ENCODE results near the gene GAREM1. TPM values are rescaled to one million over a fixed set of nuclear protein-coding genes. Genes with fewer than 3 reads are reported as not detected.

Gene GAREM1
- total RNA-seq, 3 donors from 2014 or later: 14.5 to 29.0 (median 19.6) TPM

DNA sequence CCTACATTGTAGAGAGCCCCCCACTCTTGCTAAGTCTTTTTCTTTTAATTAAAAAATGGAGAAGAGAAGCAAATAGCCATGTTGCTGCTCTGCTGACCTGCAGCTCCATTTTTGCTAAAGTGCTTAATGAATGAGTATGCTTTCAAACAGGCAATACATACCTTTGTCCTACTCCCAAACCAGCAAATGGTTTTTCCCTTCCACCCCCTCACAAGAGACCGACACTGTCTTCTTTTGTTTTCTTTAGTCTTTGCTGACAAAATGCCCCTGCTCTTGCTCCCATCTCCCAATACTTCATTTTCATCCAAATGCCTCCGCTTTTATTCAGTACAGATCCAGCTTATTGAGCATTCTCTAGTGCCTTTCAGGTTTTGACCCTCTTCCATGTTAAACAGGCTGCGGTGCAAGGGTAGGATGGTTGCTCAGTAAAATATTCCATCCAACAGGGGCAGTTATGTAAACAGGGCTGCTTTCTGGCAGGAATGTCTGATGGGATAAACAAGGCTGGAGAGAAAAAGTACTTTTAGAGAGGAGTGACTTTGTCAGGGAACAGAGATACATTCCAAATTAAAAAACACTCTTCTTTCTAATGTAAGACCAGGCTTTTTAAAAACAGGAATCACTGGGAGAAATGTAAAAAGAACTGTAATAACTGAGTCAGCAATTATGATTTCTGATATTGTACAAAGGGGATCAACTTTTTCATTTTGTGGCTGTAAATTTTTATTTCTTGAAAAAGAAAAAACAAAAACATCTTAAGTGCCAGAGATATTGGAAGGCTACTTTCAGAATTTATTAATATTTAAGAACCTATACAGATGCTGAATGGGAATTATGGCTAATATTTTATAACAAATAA lies 144.0 kb downstream of the GAREM1 start:
- ATAC-seq (no peak), DNase-seq (no peak)
- no peaks in the 10 kb centered on the region for H3K36me3 ChIP-seq (ENCODE audit: low read depth)
- intact Hi-C loops (cut with DNase I, micrococcal nuclease): no loop called here
- no peak overlapping the region for H3K4me3 ChIP-seq
- TF ChIP-seq, protein P1, sequence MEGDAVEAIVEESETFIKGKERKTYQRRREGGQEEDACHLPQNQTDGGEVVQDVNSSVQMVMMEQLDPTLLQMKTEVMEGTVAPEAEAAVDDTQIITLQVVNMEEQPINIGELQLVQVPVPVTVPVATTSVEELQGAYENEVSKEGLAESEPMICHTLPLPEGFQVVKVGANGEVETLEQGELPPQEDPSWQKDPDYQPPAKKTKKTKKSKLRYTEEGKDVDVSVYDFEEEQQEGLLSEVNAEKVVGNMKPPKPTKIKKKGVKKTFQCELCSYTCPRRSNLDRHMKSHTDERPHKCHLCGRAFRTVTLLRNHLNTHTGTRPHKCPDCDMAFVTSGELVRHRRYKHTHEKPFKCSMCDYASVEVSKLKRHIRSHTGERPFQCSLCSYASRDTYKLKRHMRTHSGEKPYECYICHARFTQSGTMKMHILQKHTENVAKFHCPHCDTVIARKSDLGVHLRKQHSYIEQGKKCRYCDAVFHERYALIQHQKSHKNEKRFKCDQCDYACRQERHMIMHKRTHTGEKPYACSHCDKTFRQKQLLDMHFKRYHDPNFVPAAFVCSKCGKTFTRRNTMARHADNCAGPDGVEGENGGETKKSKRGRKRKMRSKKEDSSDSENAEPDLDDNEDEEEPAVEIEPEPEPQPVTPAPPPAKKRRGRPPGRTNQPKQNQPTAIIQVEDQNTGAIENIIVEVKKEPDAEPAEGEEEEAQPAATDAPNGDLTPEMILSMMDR (IDR thresholded peaks at IDR 0.05): no peak
- no peaks in the 10 kb centered on the region for H3K9me3 ChIP-seq
- H3K4me1 ChIP-seq (ENCODE audit: low read depth): no peaks in the 10 kb centered on the region

DNA sequence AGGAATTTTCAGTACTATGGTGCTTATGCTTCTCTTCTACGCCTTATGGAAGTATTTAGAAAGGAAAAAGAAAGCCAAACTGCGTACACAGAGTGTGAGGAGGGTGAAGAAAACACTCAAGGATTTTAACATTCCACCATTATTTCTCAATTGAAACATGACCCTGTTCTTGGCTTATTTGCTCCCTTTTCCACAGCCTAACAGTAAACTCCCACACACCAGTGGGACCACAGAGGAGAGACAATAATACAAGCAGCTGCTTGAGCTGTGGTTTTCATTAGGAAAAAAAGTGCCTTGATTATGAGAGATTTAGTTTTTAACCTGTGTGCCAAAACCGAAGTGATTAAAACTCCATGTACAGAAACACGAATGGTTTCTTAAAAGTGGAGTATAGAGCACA lies 146.5 kb downstream of the GAREM1 start:
- TF ChIP-seq, protein P1 (IDR thresholded peaks at IDR 0.05): no peak
- no peaks in the 10 kb centered on the region for H3K4me1 ChIP-seq (ENCODE audit: low read depth)
- no peaks in the 10 kb centered on the region for H3K9me3 ChIP-seq
- DNase-seq (no peak), ATAC-seq (no peak)
- H3K4me3 ChIP-seq: no peak overlapping the region
- intact Hi-C loops (cut with DNase I, micrococcal nuclease): no loop called here
- no peaks in the 10 kb centered on the region for H3K36me3 ChIP-seq (ENCODE audit: low read depth)

DNA sequence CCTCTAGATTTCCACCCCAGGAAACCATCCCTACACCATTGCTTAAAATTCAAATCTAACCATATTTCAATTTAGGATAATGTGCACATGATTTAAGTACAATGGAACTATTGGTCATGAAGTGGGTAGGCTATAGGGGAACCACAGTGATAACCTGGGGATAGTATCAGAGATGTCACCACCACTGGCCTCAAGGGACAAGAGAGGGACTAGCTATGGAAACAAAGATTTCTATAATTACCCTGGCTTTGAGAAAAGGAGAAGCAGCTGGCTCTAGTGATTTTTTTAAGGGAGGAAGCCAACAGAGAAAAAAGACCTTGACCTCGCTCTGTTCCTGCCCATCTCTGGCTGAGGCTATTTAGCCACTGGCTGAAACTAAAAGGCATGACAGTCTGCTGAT lies 148.9 kb downstream of the GAREM1 start:
- no peaks in the 10 kb centered on the region for H3K36me3 ChIP-seq (ENCODE audit: low read depth)
- no peak for DNase-seq
- no peak for ATAC-seq
- no peak overlapping the region for H3K4me3 ChIP-seq
- no peaks in the 10 kb centered on the region for H3K9me3 ChIP-seq
- no peaks in the 10 kb centered on the region for H3K4me1 ChIP-seq (ENCODE audit: low read depth)
- intact Hi-C loops (cut with DNase I, micrococcal nuclease): no loop called here
- TF ChIP-seq, protein P1 (IDR thresholded peaks at IDR 0.05): no peak

DNA sequence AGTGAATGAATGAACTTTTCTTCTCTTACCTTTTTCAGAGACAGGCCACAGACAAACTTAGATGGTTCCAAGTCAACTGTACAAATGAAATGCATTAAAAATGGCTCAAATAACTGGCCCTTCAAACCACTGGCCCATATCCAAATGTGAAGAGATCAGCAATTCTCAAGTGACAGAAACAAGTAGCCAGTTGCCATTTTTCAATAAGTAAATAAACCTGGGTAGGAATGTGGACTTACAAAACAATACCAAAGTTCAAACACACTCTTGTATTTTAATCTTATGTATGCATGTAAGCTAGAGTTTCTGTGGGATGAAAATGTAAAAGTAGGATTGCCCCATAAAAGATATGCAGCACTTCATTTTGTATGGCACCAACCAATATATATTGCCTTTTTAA lies 151.6 kb downstream of the GAREM1 start:
- DNase-seq (no peak), ATAC-seq (no peak)
- Histone ChIP-seq H3K4me3 (no peak overlapping the region), H3K9me3 (no peaks in the 10 kb centered on the region), H3K36me3 (ENCODE audit: low read depth) (no peaks in the 10 kb centered on the region), H3K4me1 (ENCODE audit: low read depth) (no peaks in the 10 kb centered on the region)
- TF ChIP-seq, protein P1 (IDR thresholded peaks at IDR 0.05): no peak
- intact Hi-C loops (cut with DNase I, micrococcal nuclease): no loop called here

DNA sequence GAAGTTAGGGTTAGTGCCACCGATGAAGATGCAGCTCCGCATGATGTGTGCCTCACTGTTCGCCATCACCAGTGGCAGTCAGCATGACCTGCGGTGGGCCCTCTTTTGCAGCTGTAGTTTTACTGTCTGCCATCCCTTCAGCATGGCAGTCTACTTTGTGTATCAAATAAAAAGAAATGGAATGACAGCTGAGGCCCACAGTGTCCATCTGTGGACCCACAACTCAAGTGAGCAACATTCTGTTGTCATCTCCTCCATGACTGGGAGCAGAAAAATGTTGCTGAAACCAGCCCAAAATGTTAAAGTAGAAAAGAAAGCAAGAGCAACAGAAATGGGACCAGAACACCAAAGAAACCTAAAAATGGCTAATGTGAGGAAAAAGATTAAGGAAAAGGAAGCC lies 152.1 kb downstream of the GAREM1 start:
- intact Hi-C loops (cut with DNase I, micrococcal nuclease): no loop called here
- ATAC-seq (no peak), DNase-seq (no peak)
- Histone ChIP-seq H3K36me3 (ENCODE audit: low read depth) (no peaks in the 10 kb centered on the region), H3K4me3 (no peak overlapping the region), H3K4me1 (ENCODE audit: low read depth) (no peaks in the 10 kb centered on the region), H3K9me3 (no peaks in the 10 kb centered on the region)
- TF ChIP-seq, protein P1 (IDR thresholded peaks at IDR 0.05): no peak

Data from mucosa of descending colon (tissue), 3 donors.